HTR-8/SVneo (cell line): ENCODE data around the gene RUSF1.
"Not testable (repeated sequence)": the region's sequence is repeated elsewhere in the genome, so short reads cannot be mapped to it uniquely, and the experiment has no call there.

ENCODE experiments used
- DNase-seq: peaks from one replicate; pipeline ENCODE4 v3.0.0; 2011; ENCODE audit warnings: low spot score, mixed read lengths; ENCODE audit not compliant: insufficient read length
- FAIRE-seq: peaks from 2 replicates; lab custom pipeline; 2011; peaks lifted over from hg19 to GRCh38; lab: Jason Lieb, UNC

Gene RUSF1

DNA sequence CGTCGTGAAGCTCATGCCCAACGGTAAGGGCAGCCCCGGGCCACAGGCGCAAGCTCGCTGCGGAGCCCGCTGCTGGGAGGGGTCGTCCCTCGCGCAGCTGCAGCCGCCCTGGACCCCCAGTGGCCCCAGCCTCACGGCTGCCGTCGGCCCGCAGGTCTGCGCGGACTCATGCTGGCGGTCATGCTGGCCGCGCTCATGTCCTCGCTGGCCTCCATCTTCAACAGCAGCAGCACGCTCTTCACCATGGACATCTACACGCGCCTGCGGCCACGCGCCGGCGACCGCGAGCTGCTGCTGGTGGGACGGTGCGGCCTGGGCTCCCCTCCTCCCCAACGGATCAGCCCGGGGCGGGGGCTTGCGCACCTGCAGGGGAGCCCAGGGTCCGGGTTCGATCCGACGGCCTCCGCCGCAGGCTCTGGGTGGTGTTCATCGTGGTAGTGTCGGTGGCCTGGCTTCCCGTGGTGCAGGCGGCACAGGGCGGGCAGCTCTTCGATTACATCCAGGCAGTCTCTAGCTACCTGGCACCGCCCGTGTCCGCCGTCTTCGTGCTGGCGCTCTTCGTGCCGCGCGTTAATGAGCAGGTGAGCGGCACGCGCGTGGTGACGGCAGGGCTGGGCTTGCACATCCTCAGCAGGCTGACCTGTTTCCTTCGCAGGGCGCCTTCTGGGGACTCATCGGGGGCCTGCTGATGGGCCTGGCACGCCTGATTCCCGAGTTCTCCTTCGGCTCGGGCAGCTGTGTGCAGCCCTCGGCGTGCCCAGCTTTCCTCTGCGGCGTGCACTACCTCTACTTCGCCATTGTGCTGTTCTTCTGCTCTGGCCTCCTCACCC lies 19.5 kb downstream of the RUSF1 start:
- FAIRE-seq, result no peak

DNA sequence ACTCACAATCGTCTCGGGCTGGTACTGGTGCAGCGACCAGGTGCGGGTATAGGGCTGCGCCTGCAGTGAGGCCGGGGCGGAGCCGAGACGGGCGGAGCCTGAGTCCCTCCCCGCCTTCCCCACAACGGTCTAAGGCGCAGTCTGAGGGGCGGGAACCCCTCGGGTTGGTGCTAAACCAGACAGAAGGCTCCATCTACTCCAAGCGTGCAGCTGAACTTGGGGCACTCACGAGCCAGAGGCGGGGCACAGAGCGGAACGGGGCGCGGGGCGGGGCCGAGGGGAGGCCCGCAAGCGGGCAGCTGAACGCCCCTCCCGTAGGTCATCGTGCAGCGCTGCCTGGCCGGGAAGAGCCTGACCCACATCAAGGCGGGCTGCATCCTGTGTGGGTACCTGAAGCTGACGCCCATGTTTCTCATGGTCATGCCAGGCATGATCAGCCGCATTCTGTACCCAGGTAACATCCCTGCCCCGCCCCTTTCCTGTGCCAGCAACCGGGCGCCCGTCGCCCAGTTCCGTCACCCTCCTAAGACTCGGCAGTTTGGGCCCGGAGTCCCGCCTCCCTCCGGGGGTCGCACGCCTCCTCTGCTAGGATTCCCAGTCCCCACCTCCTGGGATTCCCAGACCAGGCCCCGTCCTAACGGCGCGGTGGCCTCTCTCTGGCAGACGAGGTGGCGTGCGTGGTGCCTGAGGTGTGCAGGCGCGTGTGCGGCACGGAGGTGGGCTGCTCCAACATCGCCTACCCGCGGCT lies 20.3 kb downstream of the RUSF1 start:
- peak; percentile 59 for DNase-seq
- FAIRE-seq, result peak; percentile 68

More for the DNA sequence above, 19.5 kb downstream of the RUSF1 start:
- DNase-seq, result no peak

DNA sequence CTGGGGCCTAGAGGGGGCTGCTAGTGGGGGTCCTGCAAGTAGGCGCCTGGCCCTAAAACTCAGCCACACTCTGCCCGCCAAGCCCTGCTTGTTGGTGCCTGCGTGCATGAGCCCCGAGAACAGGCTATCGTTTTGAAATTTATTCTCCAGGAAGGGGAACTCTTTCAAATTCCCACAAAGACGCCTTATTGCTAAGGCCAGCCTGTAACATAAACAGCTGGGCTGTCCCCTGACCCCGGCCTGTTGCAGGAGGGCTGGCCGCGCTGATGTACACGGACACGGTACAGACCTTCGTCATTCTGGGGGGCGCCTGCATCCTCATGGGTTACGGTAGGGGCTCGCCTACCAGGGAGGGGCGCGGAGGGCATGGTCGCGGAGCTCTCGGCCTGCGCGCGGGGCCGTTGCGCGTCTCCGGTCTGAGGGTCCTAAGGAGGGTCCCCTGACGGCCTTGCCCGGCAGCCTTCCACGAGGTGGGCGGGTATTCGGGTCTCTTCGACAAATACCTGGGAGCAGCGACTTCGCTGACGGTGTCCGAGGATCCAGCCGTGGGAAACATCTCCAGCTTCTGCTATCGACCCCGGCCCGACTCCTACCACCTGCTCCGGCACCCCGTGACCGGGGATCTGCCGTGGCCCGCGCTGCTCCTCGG lies 21.0 kb downstream of the RUSF1 start:
- FAIRE-seq (peak; percentile 20), DNase-seq (no peak)

DNA sequence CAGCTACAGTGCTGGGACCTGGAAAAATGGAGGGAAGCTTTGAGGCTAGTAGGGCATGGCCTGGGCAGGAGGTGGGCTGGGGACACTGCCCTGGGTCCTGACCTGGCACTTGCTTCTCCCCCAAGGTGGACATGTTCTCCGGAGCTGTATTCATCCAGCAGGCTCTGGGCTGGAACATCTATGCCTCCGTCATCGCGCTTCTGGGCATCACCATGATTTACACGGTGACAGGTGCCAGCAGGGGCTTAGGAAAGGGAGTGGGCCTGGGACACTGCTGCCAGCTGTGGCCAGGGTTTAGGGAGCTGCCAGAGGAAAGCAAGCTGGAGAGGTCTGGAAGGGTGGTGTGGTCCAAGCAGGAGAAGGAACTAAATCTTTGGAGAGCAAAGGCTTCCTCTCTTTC lies 22.1 kb downstream of the RUSF1 start:
- DNase-seq, result no peak

DNA sequence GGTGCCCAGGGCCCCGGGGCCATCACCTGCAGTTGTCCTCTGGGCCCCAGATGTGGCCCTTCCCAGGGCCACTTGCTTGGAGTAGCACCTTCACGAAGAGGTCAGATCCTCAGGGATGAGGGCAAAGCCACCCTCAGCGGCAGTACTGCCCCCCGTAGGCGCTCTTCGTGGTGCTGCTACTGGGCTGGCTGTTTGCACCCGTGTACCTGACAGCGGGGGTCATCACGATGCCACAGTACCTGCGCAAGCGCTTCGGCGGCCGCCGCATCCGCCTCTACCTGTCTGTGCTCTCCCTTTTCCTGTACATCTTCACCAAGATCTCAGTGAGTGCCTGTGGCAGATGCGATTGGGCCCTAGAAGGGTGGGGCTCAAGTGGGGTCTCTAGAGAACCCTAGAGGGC lies 22.6 kb downstream of the RUSF1 start:
- DNase-seq, result no peak
- no peak for FAIRE-seq

More for the DNA sequence above, 22.1 kb downstream of the RUSF1 start:
- FAIRE-seq, result no peak

DNA sequence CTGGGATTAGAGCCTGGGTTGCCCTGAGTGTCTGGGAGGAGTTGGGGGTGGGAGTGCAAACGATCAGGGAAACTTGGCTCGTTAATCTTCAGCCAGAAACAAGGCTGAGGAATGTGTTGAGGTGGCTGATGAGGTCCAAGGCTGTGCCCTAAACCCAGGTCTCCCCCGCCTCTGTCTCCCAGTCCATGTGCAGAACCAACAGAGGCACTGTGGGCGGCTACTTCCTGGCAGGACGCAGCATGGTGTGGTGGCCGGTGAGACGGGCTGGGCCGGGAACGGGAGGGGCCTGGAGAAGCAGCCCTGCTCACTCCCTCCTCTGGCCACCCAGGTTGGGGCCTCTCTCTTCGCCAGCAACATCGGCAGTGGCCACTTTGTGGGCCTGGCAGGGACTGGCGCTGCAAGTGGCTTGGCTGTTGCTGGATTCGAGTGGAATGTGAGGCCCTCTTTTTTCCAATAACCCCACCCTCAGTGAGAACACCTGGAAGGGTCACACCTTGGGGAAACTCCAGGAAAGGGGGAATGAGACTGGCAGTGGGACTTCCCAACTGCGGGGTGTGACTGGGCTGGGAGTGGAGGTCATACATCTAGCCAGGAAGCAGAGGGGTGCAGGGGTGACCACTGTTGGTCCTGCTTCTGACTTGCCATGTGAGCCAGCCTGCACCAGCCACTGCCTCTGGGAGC lies 23.6 kb downstream of the RUSF1 start:
- no peak for FAIRE-seq
- DNase-seq, result no peak

DNA sequence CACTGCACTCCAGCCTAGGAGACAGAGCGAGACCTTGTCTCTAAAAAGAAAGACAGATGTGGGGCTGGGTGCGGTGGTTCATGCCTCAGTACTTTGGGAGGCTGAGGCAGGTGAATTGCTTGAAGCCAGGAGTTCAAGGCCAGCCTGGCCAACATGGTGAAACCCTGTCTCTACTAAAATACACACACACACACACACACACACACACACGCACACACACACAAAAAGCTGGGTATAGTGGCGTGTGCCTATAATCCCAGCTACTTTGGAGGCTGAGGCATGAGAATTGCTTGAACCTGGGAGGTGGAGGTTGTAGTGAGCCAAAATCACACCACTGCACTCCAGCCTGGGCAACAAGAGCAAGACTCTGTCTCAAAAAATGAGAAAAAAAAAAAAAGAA lies 24.1 kb downstream of the RUSF1 start:
- FAIRE-seq, DNase-seq: not testable (repeated sequence)

DNA sequence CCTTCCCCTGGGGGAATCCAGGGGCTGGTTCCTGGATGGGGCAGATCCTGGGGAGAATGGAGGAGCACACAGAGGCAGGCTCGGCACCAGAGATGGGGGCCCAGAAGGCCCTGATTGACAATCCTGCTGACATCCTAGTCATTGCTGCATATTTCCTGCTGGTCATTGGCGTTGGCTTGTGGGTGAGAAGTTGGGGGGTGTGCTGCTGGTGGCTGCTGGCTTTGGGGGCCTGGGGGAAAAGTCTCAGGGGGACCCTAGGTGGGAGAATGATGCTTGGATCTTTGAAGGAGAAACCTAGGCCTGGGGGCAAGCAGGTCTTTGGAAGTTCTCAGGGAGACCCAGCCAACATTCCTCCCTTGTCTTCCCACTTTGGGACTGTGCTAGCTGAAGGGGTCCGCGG lies 25.1 kb downstream of the RUSF1 start, which contains the start of gene SLC5A2:
Gene SLC5A2, plus strand, starts transcription at position 43 of the 400 bp plus-strand sequence. Its CDS starts 14 bp downstream, at position 57.
- FAIRE-seq (no peak), DNase-seq (no peak)

DNA sequence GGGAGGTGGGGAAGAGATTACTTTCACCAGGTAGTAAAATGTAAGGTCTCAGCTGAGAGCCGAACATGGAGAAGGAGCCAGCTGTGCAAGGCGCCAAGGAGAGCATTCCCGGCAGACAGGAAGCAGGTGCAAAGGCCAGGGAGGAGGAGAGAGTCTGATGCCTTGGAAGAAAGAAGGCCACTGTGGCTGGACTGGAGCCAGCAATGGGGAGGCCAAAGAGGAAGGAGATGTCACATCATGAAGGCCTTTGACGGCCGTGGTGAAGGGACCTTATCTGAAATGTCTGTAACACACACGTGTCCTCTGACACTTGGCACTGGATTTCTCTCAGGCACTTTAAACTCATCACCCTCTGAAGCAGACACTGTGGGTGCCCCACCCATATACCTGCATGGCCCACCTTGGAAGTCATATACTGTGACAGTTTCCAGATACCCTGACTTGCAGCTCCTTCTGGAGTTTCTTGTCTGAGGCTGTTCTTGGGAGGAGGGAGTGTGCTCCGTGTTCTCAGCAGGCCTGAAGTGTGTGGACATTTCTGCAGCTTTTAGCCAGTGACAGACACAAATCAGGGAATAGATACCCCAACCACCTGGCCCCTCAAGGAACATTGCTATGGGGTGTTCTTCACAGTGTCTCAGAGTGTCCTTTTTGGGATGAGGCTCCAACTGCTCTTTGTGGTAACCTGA lies 27.2 kb downstream of the RUSF1 start:
- FAIRE-seq (no peak), DNase-seq (no peak)

DNA sequence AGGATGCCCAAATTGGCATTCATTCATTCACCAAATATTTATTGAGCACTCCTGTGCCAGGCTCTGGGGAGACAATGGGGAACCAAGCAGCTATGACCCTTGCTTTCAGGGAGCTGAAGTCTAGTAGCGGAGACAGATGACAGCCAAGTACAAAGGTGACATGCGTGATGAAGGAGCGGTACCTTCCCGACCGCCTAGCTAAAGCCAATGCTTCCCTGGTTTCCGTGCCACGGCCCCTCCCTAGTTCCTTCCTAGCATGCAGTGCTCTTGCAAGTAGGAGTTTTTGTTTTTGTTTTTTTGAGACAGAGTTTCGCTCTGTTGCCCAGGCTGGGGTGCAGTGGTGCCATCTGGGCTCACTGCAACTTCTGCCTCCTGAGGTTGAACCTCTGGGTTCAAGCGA lies 28.4 kb downstream of the RUSF1 start:
- FAIRE-seq (no peak), DNase-seq (no peak)

DNA sequence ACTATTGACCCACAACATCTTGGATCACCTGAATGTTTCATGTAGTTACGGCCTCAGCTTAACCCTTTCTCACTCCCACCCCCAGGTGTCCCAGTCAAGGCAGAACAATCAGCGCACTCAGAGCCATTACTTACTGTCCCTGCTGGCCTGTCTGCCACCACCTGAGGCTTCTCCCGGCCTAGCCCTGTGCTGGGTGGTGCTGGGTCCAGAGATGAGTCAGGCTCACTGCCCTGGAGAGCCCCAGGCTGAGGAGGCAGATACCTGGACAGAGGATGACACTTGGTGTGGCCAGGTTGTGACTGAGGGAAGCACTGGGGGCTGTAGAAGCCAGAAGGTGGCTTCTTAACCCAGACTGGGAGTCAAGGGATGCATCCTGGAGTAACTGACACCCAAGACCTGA lies 29.2 kb downstream of the RUSF1 start:
- no peak for FAIRE-seq

DNA sequence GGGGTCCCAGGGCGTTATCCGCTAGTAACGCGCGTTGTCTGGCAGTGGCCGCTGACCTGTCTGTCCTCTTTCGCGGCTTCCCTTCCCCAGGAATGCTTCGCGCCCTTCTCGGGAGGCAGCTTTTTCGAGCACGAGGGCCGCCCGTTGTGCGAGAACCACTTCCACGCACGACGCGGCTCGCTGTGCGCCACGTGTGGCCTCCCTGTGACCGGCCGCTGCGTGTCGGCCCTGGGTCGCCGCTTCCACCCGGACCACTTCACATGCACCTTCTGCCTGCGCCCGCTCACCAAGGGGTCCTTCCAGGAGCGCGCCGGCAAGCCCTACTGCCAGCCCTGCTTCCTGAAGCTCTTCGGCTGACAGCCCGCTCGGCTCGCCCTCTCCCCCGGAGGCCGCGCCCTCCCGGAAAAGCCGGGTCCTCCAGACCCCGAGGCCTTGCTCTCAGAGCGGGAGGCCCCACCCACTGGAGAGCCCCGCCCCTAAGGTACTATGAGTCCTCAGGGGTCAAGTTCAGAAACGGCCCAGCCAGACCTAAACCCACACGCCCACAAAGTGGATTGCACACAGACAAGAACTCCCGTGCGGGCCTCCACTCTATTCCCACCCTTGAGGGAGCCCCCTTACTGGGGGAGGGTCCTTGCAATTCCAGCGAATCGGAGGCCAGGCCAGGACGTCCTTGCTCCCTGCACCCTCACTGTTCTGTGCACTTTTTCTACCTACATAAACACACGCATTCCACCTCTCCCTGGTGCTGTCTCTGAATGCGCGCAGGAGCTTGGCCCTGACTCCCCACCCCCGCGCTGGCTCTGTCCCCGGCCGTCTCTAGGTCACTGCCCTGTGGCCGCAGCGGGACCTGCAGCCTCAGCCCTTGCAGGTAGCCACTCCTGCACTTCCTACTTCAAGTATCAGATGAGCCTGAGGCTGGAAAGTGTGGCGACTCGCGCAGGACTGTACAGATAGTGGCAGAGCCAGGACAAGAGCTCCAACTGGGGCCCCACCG lies 30.7 kb downstream of the RUSF1 start:
- DNase-seq, result no peak
- no peak for FAIRE-seq

More for the DNA sequence above, 29.2 kb downstream of the RUSF1 start:
- no peak for DNase-seq

DNA sequence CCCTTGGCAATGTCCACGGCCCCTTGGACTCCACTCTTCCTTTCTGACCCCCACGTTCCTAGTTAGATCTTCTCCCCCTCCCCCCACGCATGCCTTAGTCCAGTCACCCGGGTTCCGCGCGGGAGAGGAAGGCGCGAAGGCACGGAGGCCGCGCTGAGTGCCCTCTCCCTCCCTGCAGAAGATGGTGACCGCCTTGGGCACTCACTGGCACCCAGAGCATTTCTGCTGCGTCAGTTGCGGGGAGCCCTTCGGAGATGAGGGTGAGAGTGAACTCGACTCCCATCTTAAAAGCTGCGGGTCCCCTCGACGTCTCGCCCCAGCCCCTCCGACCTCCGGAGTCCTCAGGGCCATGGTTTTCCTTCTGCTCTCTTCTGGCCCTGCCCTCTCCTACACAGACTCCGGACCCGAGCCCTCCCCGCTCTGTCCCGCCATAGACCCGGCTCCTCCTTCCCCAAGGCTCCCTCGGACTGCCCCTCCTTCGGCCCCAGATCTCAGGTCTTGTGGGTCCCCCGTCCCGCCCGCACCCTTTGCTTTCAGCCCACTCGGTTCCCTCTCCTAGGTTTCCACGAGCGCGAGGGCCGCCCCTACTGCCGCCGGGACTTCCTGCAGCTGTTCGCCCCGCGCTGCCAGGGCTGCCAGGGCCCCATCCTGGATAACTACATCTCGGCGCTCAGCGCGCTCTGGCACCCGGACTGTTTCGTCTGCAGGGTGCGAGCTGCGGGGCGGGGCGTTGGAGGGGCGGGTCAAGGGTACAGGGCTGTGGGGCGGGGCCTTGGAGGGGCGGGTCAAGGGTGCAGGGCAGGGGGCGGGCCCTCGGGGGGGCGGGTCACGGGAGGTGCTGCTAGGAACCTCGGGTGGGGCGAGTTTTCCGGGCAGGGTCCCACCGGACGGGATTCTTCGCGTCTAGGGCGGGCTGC lies 31.6 kb downstream of the RUSF1 start:
- FAIRE-seq (no peak), DNase-seq (no peak)

DNA sequence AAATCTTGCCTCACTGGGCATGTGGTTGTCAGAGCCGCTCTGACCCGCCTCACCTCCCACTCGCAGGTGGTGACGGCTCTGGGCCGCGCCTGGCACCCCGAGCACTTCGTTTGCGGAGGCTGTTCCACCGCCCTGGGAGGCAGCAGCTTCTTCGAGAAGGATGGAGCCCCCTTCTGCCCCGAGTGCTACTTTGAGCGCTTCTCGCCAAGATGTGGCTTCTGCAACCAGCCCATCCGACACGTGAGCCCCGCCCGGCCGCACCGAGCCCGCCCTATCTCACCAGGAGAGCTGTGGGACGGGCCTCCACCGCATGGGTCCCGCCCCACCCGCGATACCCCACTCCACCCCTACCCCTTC lies 32.3 kb downstream of the RUSF1 start:
- DNase-seq, result no peak
- no peak for FAIRE-seq

DNA sequence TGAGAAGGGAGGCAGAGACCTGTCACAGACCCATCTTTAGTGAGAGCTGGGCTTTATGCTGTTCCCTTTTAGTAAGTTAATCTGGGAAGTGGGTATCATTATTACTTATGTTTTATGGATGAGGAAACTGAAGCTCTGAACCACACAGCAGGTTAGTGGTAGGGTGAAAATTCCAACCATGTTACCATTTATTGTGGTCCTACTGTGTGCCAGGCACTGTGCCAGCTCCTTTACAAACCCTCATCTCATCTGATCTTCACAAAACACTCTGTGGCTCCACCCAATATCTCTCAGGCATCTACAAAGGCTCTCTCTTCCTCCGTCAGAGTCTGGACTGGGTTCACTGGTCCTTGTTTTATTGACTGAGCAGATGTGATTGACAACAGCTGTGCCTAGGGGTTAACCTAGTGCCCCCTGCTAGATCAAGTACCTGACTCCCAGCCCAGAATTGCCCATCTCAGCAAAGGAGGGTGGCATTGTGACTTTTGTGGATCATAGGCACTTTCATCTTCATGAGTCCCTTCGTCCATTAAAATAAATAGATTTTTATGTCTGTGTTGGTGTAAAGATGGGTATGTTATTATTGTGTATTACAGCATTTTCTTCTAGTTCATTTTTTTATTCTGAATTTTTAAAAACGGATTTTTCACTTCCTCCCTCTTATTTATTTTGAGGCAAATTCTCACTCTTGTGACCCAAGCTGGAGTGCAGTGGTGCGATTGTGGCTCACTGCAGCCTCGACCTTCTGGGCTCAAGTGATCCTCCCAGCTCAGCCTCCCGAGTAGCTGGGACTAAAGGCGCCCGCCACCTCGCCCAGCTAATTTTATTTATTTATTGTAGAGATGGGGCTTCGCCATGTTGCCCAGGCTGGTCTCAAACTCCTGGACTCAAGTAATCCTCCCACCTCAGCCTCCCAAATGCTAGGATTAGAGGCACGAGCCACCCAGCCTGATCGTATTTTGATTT lies 33.1 kb downstream of the RUSF1 start:
- FAIRE-seq, result no peak
- DNase-seq, result no peak

DNA sequence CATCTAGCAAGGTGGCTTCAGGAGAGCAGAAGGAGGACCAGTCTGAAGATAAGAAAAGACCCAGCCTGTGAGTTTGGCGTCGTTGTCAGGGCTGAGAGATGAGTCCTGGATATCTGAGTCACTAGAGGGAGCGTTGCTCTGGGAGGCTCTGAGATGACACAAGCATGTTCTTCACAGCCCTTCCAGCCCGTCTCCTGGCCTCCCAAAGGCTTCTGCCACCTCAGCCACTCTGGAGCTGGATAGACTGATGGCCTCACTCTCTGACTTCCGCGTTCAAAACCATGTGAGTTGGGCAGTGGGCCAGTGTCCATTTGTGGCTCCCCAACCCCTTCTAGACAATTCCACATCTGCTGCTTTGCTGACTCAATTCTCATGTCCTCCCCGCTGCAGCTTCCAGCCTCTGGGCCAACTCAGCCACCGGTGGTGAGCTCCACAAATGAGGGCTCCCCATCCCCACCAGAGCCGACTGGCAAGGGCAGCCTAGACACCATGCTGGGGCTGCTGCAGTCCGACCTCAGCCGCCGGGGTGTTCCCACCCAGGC lies 33.9 kb downstream of the RUSF1 start:
- DNase-seq (no peak), FAIRE-seq (no peak)
